Measurements from ENCODE around the gene APLN.

Gene APLN

DNA sequence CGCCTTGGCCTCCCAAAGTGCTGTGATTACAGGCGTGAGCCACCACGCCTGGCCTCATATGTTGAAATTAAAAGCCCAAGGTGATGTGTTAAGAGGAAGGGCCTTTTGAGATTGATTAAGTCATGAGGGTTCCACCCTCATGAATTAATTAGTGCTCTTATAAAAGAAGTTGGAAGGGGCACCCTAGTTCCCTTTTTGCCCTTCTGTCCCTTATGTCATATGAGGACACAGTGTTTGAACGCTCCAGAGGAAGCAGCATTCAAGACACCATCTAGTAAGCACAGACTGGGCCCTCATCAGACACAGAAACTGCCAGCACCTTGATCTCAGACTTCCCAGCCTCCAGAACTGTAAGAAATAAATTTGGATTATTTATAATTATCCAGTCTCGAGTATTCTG is 5.1 kb upstream of the APLN start:
- DNase-seq, result no peak

DNA sequence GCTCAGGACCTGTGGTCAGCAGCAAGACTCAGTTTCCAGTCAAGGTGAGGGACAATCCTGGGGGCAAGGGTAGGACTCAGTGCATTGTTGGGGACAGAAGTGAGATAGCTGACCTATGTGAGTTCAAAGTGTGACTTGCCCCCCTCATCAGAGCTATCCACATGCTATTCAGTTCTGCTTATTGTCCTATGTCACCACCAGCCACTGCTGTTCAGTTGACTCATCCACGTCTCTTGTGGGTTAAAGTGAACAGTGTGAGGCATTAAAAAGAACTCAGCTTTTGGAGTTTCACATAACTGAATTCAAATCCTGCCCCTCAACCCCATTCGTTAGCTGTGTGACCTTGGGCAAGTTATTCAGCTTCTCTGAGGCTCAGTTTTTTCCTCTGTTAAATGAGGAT is 4.4 kb upstream of the APLN start:
- DNase-seq, result no peak

DNA sequence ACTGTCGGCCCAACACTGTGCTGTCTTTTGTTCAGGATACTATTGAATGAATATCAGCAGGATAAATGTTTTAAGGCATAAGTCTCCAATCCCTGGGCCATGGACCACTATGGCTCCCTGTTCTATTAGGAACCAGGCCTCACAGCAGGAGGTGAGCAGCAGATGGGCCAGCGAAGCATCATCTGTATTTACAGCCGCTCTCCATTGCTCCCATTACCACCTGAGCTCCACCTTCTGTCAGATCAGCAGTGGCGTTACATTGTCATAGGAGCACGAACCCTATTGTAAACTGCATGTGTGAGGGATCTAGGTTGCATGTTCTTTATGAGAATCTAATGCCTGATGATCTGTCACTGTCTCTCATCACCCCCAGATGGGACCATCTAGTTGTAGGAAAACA is 3.7 kb upstream of the APLN start:
- no peak for DNase-seq

DNA sequence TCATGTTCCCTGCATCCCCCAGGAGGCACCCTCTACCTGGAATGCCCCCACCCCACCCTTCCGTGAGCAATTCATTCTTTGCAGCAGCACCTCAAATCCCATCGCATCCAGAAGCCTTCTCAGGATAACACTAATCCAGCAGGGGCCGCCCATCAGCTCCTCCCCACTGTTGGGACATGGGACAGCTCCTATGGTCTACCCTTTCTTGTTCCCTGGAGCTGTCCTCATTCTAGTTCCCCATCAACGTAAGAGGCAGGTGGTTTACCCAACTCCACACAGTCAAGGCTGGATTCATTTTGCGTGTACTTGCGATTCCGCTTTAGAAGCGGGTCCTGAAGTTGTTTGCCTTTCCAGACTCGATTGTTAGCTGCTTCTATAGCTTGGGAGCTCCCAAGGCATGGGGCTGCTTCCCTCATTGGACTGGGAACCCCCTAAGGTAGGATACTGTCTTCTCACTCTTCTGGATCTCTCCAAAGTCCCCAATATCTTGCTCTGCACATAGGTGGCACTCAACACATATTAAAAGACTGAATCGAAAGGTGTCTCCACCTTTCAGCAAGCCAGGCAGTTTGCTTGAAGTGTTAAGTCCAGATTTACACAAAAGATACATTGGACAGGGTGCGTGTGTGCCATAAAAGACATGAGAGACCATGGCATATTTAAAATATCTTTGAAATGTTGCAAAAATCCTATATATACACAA is 942 bp upstream of the APLN start:
- DNase-seq, result no peak

DNA sequence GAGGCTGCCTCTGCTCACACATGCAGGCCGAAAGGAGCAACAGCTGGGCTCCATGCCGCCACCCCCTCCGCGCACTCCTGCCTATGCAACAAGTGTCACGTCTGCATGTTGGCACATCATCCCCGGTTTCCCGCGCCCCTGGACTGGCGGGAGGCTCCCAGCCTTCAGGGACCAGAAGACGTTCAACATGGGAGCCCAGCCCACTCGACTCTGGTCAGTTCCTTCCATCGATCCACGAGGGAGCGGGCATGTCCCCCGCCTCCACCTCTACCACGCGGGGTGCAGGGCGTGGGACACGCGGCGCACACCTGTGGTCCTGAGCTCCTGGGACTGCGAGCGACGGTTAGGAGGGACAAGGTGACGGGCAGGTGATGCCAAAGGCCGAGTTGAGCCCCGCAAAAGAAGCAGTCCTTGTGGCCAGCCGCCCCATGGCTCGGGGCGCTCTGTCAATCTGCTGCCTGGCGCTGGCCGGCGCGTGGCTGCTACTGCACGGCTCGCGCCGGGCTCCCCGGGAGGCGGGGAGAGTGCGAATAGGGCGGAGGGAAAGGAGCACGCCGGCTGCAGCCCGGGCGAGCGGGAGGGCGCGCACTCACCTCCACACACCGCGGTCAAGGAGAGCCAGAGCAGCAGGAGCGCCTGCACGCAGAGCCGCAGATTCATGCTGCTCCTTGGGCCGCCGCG is 645 bp downstream of the APLN start:
- DNase-seq, result no peak

DNA sequence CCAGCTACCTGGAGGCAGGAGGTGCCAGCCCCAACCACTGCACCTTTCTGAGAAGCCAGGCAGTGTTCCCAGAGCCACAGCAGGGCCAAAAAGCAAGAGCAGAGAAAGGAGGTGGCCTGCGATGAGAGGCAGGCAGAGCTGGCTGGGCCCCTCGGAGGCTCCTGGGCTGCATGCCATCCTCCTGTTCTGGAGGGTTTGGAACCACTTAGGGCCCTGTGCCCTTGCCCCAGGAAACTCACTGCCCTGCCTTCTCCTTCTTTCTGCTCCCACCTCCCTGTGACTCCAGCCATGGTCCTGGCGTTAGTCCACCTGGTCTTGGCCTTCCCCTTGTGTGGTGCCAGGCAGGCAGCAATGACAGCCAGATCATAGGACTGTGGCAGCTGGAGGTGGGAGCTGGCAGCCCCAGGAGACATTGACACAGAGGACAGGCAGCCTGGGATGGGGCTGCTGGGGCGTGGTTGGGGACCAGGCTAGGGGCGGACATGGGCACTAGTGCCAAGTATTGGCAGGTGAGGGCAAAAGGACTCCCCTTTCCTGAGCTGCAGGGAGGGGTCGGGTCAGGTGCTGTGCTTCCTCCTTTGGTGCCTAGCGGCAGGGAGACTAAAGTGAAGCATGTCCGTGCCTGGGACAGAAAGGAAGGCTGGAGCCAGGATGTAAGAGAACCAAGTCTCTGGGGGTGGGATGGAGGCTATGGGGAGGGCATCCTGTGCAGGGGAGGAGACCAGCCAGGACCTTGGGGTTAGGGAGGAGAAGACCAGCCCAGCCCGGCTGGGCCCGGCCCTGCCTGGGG is 1.4 kb downstream of the APLN start:
- no peak for DNase-seq

DNA sequence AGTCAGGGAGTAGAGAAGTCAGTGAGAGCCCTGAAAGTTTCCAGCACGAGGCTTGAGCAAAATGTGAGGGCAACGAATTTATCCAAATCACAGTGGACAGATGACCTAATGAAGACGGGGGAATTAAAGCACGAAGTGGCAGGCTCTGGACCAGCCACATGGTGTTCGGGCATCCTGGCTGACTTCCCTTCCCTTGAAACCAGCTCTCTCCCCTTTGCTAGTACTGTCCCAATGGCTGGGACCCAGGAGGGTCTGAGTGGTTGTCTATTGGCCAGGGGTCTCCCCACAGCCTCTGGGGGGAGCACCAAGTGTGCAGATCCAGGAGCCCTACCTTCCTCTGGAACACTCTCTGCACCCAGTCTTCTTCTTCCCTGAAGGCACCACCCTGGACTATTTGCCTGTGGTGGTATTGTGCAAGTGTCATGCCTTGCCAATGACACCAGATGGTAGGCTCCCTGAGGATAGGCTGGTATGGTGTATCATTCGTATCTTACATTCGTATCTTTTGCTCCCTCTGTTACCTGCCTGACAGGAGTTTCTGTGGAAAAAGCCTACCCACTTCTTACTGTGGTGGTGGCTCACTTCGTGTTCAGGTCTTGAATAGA is 2.1 kb downstream of the APLN start:
- no peak for DNase-seq

DNA sequence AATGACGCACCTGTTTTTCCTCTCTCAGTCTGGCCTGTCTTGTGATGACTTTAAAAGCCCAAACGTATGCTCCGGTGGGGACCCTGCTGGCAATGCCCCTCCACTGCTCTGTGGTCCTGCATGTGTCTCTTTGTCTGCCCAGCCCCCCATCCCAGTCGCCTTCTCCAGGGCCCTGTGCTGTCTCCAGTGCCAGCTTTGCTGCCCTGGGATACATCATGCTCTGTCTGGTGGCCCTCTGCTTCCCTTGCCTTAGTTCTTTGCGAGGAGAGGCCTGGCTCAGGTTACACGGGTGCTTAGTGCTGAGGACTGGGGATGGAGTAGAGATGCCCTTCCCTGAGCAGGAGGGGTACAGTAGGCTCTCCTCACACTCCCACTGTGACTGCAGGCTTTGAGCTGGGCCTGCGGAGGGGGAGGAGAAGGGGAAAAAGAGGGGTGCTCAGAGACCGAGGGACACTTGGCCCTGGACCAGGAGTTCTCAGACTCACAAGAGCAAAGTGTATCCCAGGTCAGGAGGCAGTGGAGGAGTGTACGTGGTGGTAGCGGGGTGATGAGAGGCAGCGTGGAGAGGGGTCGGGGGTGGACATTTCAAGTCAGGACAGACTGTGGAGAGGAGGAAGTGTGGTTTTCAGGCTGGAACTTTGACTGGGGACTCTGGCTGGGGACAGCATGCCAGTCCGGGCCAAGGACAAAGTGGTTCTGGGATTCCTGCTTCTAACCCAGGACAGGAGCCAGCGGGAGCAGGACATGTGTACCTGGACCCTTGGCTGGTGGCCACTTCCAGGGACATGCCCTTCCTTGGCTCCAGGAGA is 2.8 kb downstream of the APLN start:
- no peak for DNase-seq

DNA sequence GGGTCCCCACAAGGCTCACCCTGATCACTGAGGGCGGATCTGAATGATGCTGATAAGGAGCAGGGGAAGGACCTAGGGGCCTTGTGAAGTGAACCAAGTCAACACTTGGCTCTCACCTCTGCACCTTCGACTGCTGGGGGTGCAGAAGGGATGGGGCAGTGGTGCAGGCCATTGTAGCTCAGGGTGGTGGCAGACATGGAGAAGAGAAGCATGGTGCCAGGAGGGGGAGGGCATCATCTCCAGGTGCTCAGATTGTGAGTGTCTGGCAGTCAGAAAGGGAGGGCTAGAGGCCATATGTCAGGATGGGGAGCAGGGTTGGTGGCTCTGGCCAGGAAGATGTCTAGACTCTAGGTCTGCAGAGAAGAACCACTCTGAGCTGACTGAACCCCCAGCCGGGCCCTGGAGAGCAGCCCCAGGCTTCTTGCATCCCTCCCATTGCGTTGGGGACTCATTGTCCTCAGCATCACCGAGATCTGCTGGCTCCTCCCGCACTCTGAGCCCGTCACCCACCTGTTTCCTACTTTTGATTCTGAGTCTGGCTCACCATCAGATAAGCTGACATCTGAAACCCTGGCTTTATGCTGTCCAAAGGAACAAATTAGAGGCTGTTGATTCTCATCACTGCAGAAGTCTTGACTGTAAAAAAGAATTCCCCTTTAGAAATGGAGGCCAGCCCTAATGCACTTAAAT is 3.8 kb downstream of the APLN start:
- no peak for DNase-seq

DNA sequence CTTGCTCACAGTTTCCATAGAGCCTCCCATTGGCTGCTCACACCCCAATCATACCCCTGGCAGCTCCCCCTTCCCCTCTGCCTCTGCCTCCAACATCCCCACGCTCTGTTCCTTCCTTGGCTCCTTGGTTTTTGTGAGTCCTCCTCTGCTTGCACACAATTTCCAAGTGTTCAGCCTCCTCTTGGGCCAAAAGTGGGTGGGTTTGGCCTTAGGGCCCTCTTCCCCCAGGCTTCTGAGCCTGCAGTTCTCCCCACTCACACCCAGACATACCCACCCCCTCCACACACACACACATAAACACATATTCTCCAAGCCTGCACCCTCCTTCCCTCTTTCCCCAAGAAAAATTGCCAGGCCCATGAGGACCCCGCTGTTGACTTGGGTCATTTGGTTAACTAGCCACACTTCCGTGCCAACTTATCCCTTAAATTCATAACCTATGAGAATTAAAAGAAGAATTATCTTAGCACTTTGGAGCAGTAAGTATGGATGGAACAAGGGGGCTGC is 4.5 kb downstream of the APLN start:
- no peak for DNase-seq

DNA sequence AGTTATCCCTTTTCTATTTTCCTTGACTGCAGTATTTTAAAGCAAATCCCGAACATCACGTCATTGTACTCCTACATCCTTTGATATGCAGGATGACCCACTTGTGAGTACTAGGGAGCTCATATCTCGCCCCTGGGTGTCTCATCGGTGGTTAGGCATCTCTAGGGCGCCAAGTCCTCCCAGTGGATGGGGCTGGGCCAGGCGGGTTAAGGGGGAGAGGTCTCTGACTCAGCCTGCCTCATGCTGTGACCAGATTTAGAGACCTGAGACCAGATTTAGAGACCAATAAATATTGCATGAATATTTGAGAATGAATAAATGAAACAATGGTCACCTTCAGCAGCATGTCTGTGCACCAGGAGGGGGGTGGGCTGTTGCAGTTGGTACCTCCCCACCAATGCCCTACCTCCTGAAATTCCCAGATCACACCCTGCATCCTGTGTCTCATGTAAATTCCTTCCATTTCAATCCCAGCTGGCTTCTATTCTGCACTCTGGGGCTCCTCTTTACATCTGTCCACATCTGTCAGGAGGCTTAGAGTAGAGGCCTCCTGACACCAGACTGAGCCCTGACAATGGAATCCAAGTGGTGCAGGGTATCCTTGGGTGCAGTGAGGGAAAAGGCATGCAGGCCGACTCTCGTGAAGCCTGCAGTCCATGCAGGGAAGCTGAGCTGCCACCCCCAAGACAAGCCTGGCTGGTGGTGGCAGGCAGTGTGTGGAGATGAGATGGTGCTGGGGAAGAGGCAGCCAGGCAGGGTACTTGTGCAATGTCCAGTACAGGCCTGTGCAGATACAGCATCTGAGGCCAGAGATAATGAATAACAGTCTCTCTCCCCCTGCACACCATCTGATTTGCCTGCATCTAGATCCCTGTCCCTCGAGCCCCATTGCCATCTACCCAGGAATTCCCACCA is 5.2 kb downstream of the APLN start:
- no peak for DNase-seq

DNA sequence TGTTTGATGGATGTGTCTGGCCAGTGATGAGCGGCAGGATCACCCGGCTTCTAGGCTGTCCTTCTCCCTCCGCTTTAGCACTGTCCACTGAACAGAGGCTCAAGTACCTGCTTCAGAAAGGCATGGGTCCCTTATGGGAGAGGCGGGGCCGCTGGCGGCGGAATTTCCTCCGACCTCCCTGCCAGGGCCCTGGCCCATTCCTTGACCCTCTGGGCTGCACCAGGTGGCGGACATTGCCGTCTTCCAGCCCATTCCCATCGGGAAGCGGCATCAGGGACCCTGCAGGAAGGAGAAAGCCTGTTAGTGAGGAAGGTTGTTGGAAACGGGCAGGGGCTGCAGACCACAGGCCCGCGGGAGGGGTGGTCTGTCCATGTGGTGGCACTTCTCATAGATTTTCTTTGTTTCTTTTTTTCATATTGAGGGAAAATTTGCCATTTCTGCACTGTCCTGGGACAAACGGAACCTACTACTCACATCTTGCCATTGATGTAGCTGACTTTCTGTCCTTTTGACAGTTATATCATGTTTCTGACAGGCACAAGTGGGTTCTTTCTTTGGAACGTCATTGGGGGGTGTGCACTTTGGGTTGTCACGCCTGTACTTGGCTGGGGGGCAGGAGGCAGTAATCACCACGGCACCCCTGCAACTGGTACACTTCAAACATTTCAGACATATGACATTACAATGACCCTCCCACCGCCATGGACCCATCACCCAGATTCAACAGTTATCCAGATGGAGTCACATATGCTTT is 6.1 kb downstream of the APLN start:
- no peak for DNase-seq

DNA sequence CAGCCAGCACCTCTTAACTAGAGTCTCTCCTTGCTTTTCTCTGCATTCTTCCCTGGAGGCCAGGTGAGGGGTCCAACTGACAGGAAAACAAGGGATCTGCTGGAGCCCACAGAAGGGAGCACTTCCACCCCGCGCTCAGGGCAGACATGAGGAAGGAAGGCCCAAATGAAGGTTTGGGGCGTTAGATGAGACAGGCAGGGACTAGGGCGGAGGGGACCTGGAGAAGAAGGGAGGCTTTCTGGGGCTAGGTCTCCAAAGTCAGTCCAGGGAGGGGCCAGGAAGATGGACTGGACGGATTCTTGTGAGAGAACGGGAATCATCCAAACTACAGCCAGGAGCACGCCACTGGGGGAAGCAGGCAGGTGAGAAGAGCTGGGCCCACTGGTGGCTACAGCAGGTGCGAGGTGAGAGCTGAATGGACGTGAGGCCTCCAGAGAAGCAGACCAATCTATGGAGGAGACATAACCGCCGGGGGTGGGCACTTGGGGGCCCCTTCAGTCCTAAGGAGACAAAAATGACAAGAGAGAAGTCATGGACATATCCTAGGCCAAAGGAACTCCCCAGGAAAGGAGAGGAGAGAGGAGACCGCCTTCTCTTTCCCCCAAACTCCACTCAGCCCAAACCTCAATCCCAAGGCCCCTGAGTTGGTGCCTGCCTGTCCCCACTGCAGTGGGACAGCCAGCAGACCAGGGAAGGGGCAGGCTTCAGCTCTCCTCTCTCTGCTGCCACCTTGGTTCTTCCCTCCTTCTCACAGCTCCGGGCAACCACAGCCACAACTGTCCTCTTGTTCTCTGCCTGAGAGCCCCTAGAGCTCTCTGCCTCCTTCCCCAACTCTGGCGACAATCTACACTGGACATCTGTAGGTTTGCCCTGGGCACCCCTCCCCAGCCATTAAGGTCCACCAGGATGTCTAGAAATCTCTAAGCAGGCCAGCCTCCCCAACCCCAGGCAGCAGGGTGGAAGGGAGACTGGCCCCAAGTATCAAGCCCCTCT is 7.0 kb downstream of the APLN start:
- no peak for DNase-seq

DNA sequence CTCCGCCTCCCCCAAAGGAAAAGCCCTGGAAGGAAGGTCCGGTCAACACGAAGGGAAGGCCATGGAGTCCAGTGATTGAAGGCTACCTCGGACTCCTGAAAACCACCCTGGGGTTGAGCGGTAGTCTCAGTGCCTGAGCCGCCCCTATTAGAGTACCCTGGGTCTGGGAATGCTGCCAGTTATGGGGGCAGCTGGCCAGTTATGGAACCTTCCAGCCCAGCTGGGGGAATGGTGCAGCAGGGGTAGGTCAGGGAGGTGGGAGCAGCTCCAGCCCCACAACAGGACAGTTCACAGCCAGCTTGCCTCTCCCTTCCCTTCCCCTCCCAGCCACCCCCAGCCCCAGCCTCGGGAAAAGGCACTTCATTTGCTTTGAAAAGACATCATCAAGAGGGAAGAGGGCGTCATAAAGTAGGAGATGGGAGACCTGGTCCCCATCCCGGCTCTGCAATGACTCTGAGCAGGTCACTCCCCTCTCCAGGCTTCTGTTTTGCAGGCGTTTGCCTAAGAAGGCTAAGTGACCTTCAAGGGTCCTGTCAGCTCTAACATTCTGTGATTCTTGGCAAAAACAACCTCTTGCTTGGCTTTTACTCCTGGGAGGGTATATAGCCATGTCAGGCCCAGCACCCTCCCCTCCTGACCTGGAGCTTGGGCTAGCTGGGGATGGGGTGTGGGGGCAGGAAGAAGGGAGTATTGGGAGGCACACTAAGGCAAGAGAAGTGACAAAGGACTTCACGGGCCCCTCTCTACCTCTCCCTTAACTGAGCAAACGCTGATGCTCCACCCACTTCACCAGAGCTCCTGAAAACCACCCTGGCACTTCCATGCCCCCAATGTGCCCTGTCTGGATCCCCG is 8.0 kb downstream of the APLN start:
- no peak for DNase-seq

DNA sequence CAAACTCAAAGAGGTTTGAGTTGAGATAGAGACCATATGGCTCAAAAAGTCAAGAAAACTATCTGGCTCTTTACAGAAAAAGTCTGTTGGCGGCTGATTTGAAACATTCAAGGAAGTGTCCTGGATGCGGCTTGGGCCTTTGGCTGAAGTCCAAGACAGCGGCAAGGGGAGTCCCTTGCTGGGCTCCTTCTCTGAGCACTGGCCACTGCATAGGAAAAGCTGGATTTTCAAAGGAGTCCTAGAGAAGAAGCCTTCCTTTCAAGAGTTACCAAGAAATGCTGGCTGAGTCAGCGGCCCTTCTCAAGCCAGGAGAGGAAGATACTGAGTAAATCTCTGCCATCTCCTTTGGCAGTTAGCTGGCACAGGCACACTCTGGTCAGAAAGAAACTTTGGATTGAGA is 12.1 kb downstream of the APLN start:
- no peak for DNase-seq

DNA sequence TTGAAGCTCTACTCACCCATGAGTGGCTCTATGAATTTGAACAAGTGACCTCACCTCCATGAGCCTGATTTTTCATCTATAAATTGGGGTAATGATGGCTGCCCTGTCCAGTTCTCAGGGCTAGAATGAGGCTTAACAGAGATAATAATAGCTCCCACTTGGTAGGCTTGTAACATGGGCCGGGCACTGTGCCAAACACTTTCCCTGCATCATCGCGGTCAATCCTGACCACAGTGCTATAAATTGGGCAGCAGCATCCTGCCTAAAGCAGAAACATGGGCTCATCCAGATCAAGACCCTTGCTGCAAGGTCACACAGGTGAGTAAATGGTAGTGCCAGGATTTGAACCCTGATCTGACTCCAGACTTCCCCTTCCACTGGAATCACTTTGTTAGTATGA is 12.8 kb downstream of the APLN start:
- no peak for DNase-seq

DNA sequence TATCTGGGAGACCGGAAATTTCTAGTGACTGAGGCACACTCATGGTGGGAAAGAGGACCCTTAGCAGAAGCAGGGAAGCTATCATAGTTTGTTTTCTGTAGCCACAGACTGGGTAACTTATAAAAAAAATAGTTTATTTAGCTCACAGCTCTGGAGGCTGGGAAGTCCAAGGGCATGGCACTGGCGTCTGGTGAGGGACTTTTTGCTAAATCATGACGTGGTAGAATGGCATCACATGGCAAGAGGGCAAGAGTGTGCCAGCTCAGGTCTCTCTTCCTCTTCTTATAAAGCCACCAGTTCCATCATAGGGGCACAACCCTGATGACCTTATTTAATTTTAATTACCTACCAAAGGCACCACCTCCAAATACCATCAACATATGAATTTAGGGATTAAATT is 13.3 kb downstream of the APLN start:
- DNase-seq, result no peak

DNA sequence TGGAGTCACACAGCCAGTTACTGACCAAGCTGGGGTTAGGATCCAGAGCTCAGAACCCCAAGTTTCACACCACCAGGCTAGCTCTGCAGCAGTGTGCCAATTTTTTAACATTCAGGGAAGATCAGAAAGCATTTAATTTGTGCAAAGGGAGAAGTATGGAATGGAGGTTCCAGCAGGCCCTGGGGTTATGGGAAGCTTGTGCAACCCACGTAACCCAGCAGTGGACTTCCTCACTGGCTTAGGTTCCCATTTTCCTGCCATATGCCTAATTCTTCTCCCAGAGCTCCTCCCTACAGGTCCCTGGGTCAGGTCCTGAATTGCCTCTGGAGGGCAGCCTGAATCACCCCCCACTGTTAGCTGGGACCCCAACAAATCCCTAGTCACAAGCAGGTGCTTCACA is 14.0 kb downstream of the APLN start:
- no peak for DNase-seq
